22Rv1 (cell line): ENCODE data around the gene SULT4A1.

Experiments used
- ZFX ChIP-seq: fragments of 450-650 bp; IDR thresholded peaks from 2 replicates; pipeline ENCODE4 v1.6.1; 2017; ENCODE audit warnings: antibody characterized with exemption, borderline replicate concordance
- TF ChIP-seq, protein P1 (sequence below): fragments of 450-650 bp; IDR thresholded peaks from 2 replicates; pipeline ENCODE4 v1.5.1; 2017; ENCODE audit warnings: mild to moderate bottlenecking

DNA sequence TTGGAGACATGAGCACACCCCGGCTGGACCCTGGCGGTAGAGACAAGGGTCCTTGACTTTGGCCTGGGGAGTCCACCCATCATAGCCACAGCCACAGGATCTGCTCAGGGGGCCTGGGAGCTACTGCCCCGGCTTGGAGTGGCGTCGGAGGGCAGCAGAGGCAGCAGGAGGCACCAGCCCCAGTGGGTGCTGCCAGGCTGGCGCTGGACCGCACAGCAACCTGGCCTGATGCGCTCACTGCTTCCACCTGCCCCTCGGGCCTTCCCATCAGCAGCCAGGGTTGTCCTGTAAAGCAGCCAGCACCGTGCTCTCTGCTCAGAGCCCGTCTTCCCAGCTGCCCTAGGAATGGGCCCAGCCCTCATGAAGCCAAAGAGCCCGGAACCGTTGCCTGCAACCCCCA, 21.9 kb downstream of the SULT4A1 start:
- TF ChIP-seq, protein P1, sequence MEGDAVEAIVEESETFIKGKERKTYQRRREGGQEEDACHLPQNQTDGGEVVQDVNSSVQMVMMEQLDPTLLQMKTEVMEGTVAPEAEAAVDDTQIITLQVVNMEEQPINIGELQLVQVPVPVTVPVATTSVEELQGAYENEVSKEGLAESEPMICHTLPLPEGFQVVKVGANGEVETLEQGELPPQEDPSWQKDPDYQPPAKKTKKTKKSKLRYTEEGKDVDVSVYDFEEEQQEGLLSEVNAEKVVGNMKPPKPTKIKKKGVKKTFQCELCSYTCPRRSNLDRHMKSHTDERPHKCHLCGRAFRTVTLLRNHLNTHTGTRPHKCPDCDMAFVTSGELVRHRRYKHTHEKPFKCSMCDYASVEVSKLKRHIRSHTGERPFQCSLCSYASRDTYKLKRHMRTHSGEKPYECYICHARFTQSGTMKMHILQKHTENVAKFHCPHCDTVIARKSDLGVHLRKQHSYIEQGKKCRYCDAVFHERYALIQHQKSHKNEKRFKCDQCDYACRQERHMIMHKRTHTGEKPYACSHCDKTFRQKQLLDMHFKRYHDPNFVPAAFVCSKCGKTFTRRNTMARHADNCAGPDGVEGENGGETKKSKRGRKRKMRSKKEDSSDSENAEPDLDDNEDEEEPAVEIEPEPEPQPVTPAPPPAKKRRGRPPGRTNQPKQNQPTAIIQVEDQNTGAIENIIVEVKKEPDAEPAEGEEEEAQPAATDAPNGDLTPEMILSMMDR: no peak
- no peak for TF ChIP-seq ZFX
